ENCODE data around the gene COL4A1.

COL4A1 gene

DNA sequence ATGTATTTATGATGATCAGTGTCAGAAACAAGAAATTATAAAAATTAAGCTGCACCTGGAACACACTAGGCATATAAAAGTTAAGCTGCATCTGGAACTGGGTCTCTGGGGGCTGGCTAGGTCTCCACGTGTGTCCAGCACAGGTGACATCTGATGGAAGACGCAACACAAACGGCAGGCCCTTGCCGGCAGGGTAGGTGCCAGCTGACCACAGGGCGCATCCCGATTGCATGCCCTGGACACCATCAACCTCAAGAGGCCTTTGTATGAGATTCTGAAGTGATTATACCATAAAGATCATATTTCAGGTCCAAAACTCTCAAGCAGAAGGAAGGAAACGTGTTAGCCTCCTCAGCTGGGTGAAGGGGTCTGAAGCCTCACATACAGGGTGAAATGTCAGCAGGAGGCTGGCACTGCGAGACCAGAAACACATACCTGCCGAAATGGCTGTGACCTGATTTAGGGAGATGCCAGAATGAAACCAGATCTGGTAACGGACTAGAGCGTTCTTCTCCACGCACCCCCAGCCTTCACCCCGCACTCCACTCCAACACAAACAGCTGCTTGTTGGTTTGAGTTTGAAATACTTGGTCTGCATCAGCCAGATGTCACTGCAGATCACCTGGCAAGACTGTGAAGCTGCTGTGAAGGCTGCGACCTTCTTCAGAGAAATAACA, 37.3 kb downstream of the COL4A1 start:
- Histone ChIP-seq H3K27me3 (replicated peaks; ENCODE audit: insufficient read depth, low read length) (no peaks in the 10 kb centered on the region), H3K79me2 (ENCODE audit: low read length) (no peaks in the 10 kb centered on the region), H3K4me3 (ENCODE audit: low read length) (no peak overlapping the region), H3K36me3 (replicated peaks; ENCODE audit: insufficient read depth, low read length) (no peaks in the 10 kb centered on the region), H2AFZ (ENCODE audit: low read length) (no peak overlapping the region), H3K4me2 (ENCODE audit: low read depth, low read length) (no peak overlapping the region), H3K9ac (ENCODE audit: low read length) (no peak overlapping the region), H3K4me1 (ENCODE audit: low read length) (no peaks in the 10 kb centered on the region), H3F3A (ENCODE audit: insufficient read depth, low read length) (no peaks in the 10 kb centered on the region), H3K9me2 (replicated peaks; ENCODE audit: insufficient read depth, low read length) (no peaks in the 10 kb centered on the region), H4K20me1 (ENCODE audit: insufficient read depth, low read length) (no peaks in the 10 kb centered on the region), H3K27ac (ENCODE audit: low read length) (no peak overlapping the region), H3K9me3 (replicated peaks; ENCODE audit: insufficient read depth, low read length) (no peaks in the 10 kb centered on the region)
- DNase-seq: no peak
- TF ChIP-seq, protein P1, sequence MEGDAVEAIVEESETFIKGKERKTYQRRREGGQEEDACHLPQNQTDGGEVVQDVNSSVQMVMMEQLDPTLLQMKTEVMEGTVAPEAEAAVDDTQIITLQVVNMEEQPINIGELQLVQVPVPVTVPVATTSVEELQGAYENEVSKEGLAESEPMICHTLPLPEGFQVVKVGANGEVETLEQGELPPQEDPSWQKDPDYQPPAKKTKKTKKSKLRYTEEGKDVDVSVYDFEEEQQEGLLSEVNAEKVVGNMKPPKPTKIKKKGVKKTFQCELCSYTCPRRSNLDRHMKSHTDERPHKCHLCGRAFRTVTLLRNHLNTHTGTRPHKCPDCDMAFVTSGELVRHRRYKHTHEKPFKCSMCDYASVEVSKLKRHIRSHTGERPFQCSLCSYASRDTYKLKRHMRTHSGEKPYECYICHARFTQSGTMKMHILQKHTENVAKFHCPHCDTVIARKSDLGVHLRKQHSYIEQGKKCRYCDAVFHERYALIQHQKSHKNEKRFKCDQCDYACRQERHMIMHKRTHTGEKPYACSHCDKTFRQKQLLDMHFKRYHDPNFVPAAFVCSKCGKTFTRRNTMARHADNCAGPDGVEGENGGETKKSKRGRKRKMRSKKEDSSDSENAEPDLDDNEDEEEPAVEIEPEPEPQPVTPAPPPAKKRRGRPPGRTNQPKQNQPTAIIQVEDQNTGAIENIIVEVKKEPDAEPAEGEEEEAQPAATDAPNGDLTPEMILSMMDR (IDR thresholded peaks at IDR 0.05; ENCODE audit: low read length): no peak
- TF ChIP-seq EZH2 (optimal IDR thresholded peaks at IDR 0.05; ENCODE audit: low read depth, low read length): no peak
- TF ChIP-seq EZH2phosphoT487 (IDR thresholded peaks at IDR 0.05; ENCODE audit: low read length): no peak

DNA sequence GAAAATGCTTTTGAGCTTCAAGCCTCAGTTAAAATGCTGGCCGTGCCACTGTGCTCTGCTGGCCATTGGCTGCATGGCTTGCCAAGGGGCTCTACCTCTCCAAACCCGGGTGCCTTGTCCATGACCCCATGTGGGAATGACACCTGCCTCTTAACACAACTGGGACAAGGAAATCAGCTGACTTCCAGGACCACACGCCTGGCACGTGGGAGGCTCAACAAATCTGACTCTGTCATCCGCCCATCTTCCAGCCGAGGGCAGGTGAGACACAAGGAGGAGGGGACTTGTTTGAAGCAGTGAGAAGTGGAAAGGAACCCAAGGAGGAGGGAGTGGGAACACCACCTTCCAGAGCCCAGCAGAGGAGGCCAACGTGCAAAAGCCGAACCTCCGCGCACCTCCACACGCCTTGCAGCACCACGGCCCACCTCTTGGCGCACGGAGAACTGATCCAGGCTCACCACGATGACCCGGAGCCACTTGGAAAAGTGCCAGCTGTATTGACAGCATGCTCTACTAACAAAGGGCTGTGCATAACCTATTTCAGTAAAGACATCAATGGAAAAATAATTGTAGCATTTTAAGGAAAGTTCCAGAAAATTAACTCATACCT, 38.3 kb downstream of the COL4A1 start:
- Histone ChIP-seq H3K4me2 (ENCODE audit: low read depth, low read length) (no peak overlapping the region), H3K4me1 (ENCODE audit: low read length) (no peaks in the 10 kb centered on the region), H4K20me1 (ENCODE audit: insufficient read depth, low read length) (no peaks in the 10 kb centered on the region), H3K27ac (ENCODE audit: low read length) (no peak overlapping the region), H3K79me2 (ENCODE audit: low read length) (no peaks in the 10 kb centered on the region), H3K9me2 (replicated peaks; ENCODE audit: insufficient read depth, low read length) (no peaks in the 10 kb centered on the region), H3K27me3 (replicated peaks; ENCODE audit: insufficient read depth, low read length) (no peaks in the 10 kb centered on the region), H2AFZ (ENCODE audit: low read length) (no peak overlapping the region), H3K9me3 (replicated peaks; ENCODE audit: insufficient read depth, low read length) (no peaks in the 10 kb centered on the region), H3K9ac (ENCODE audit: low read length) (no peak overlapping the region), H3K4me3 (ENCODE audit: low read length) (no peak overlapping the region), H3F3A (ENCODE audit: insufficient read depth, low read length) (no peaks in the 10 kb centered on the region), H3K36me3 (replicated peaks; ENCODE audit: insufficient read depth, low read length) (no peaks in the 10 kb centered on the region)
- TF ChIP-seq EZH2 (optimal IDR thresholded peaks at IDR 0.05; ENCODE audit: low read depth, low read length): no peak
- TF ChIP-seq, protein P1 (IDR thresholded peaks at IDR 0.05; ENCODE audit: low read length): no peak
- TF ChIP-seq EZH2phosphoT487 (IDR thresholded peaks at IDR 0.05; ENCODE audit: low read length): no peak
- no peak for DNase-seq

DNA sequence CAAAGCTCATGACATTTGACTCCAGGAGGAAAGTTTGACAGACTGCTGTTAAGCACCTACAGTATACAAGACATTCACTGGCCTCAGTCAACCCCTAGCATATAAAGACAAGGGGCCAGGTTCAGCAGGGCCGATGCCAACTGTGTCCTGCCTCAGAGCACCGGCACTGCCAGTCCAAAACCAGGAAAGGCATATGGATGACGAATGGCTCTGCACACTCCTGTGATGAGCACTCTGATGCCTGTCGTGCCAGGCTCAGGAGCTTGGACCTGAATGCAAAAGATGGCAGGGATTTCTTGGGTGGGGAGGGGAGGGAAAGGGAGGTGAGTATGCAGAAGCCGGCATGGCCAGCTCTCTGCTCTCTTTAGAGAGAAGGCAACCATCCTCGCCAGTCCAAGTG, 38.9 kb downstream of the COL4A1 start:
- H3K9me2 ChIP-seq (replicated peaks; ENCODE audit: insufficient read depth, low read length): no peaks in the 10 kb centered on the region
- DNase-seq: no peak
- H3K27ac ChIP-seq (ENCODE audit: low read length): no peak overlapping the region
- TF ChIP-seq EZH2 (optimal IDR thresholded peaks at IDR 0.05; ENCODE audit: low read depth, low read length): no peak
- TF ChIP-seq EZH2phosphoT487 (IDR thresholded peaks at IDR 0.05; ENCODE audit: low read length): no peak
- TF ChIP-seq, protein P1 (IDR thresholded peaks at IDR 0.05; ENCODE audit: low read length): no peak
- H4K20me1 ChIP-seq (ENCODE audit: insufficient read depth, low read length): no peaks in the 10 kb centered on the region
- H3K36me3 ChIP-seq (replicated peaks; ENCODE audit: insufficient read depth, low read length): no peaks in the 10 kb centered on the region
- no peak overlapping the region for H2AFZ ChIP-seq (ENCODE audit: low read length)
- no peak overlapping the region for H3K9ac ChIP-seq (ENCODE audit: low read length)
- no peaks in the 10 kb centered on the region for H3K4me1 ChIP-seq (ENCODE audit: low read length)
- no peaks in the 10 kb centered on the region for H3K9me3 ChIP-seq (replicated peaks; ENCODE audit: insufficient read depth, low read length)
- no peaks in the 10 kb centered on the region for H3K79me2 ChIP-seq (ENCODE audit: low read length)
- no peaks in the 10 kb centered on the region for H3F3A ChIP-seq (ENCODE audit: insufficient read depth, low read length)
- no peak overlapping the region for H3K4me3 ChIP-seq (ENCODE audit: low read length)
- no peaks in the 10 kb centered on the region for H3K27me3 ChIP-seq (replicated peaks; ENCODE audit: insufficient read depth, low read length)
- no peak overlapping the region for H3K4me2 ChIP-seq (ENCODE audit: low read depth, low read length)

Measured in MM.1S (cell line).